Uterus (tissue), 4 donors: ENCODE measurements around the gene JMJD6. TPM values are rescaled to one million over a fixed set of nuclear protein-coding genes. Genes with fewer than 3 reads are reported as not detected.

ENCODE experiments used
- DNase-seq, 2 donors: peaks; one replicate each; pipeline ENCODE4 v3.0.0-alpha.2; 2019 to 2020
- H3K27ac ChIP-seq, 2 donors: fragments of 200-600 bp; sonication (generic); 1 replicate in 1 of 2; 2 replicates in 1 of 2; pipeline ENCODE4 v1.5.1; 2016 to 2018
- H3K27me3 ChIP-seq, 2 donors: fragments of 200-600 bp; sonication (generic); one replicate each; pipeline ENCODE4 v1.5.1; 2018 to 2019; ENCODE audit warnings: control low read depth in 1 of 2
- H3K36me3 ChIP-seq, 2 donors: fragments of 200-600 bp; sonication (generic); one replicate each; pipeline ENCODE4 v1.5.1; 2019; ENCODE audit warnings: control low read depth in 1 of 2
- H3K4me1 ChIP-seq, 2 donors: fragments of 200-600 bp; sonication (generic); one replicate each; pipeline ENCODE4 v1.5.1; 2018 to 2019; ENCODE audit warnings: control low read depth in 1 of 2
- H3K4me3 ChIP-seq, 2 donors: fragments of 200-600 bp; sonication (generic); 1 replicate in 1 of 2; 2 replicates in 1 of 2; pipeline ENCODE4 v1.5.1; 2018 to 2019; ENCODE audit warnings: mild to moderate bottlenecking in 1 of 2
- H3K9me3 ChIP-seq, 2 donors: fragments of 200-600 bp; sonication (generic); one replicate each; pipeline ENCODE4 v1.5.1; 2019; ENCODE audit warnings: control low read depth in 1 of 2
- CTCF ChIP-seq, 4 experiments: fragments of 200-600 bp in 2 of 4; fragments of 450-650 bp in 2 of 4; sonication (generic) in 2 of 4; IDR thresholded peaks; one replicate each; pipeline ENCODE4 v1.5.1; 2016 to 2019; ENCODE audit warnings: antibody characterized with exemption in 4 of 4, mild to moderate bottlenecking in 2 of 4, moderate library complexity in 1 of 4
- POLR2A ChIP-seq, 2 donors: fragments of 450-650 bp; IDR thresholded peaks; one replicate each; pipeline ENCODE4 v1.6.1; 2016; ENCODE audit warnings: antibody characterized with exemption in 2 of 2, mild to moderate bottlenecking in 1 of 2, moderate library complexity in 1 of 2
- intact Hi-C: fragments of 100-400 bp; cut with DNase I; formaldehyde crosslinking; loops from one replicate; pipeline ENCODE4 v1.15.1; 2023; ENCODE audit warnings: low total_unique reads
- total RNA-seq, 4 donors: library from RNA; depleted of rRNA in 3 of 4; stranded (reverse); fragments of >200 nt in 3 of 4; gene quantifications; one replicate each; pipeline versions ENCODE4 v1.1.0 to v1.2.4, GENCODE V29; 2014 to 2023
- donor health status: DM: yes; HTN: yes; CAD: no.

Gene JMJD6
- total RNA-seq, 4 donors from 2014 or later, result 5.9 to 40.8 (median 21.2) TPM

GRCh38 chr17:76672270-76672851 lies 54.0 kb downstream of the JMJD6 start:
- intact Hi-C loops, result no loop called here
- H3K4me1 ChIP-seq, result no peaks in the 10 kb centered on the region

GRCh38 chr17:76671912-76672262 lies 54.5 kb downstream of the JMJD6 start:
- Histone ChIP-seq H3K27me3 (no peaks in the 10 kb centered on the region), H3K9me3 (no peaks in the 10 kb centered on the region), H3K4me3 (peak overlapping the region; percentile 51 to 61), H3K27ac (peak overlapping the region; percentile 79 to 83), H3K36me3 (no peaks in the 10 kb centered on the region), H3K4me1 (no peaks in the 10 kb centered on the region)
- intact Hi-C loops, result no loop called here
- TF ChIP-seq CTCF (IDR thresholded peaks at IDR 0.05) (peak in 1 of 4 experiments; percentile 17), POLR2A (IDR thresholded peaks at IDR 0.05) (peak; percentile 10 to 64)
- no peak for DNase-seq

More at GRCh38 chr17:76672270-76672851, 54.0 kb downstream of the JMJD6 start:
- Histone ChIP-seq H3K4me3 (peak overlapping the region; percentile 51 to 61), H3K27ac (peak overlapping the region; percentile 79 to 83), H3K36me3 (no peaks in the 10 kb centered on the region), H3K9me3 (no peaks in the 10 kb centered on the region), H3K27me3 (no peaks in the 10 kb centered on the region)
- TF ChIP-seq CTCF (IDR thresholded peaks at IDR 0.05) (no peak), POLR2A (IDR thresholded peaks at IDR 0.05) (no peak)
- DNase-seq, result no peak

- TF ChIP-seq CTCF (IDR thresholded peaks at IDR 0.05), result peak in 1 of 4 experiments; percentile 23
- TF ChIP-seq POLR2A (IDR thresholded peaks at IDR 0.05), result peak in 1 of 2 donors; percentile 39
- DNase-seq, result peak; percentile 100
- intact Hi-C loops, result no loop called here
- Histone ChIP-seq H3K9me3 (no peaks in the 10 kb centered on the region), H3K4me3 (peak overlapping the region; percentile 51 to 61), H3K4me1 (no peaks in the 10 kb centered on the region), H3K27me3 (no peaks in the 10 kb centered on the region), H3K36me3 (no peaks in the 10 kb centered on the region), H3K27ac (peak overlapping the region; percentile 79 to 83)
Observed at GRCh38 chr17:76671123-76671911, 55.1 kb downstream of the JMJD6 start.

- Histone ChIP-seq H3K4me1 (no peaks in the 10 kb centered on the region), H3K27ac (peak overlapping the region in 1 of 2 donors; percentile 76), H3K36me3 (no peaks in the 10 kb centered on the region), H3K9me3 (no peaks in the 10 kb centered on the region), H3K27me3 (no peaks in the 10 kb centered on the region), H3K4me3 (no peak overlapping the region)
- no peak for DNase-seq
- intact Hi-C loops, result no loop called here
- TF ChIP-seq POLR2A (IDR thresholded peaks at IDR 0.05), result no peak
- no peak for TF ChIP-seq CTCF (IDR thresholded peaks at IDR 0.05)
Observed at GRCh38 chr17:76670718-76671122, 55.7 kb downstream of the JMJD6 start.

GRCh38 chr17:76670020-76670717 lies 56.2 kb downstream of the JMJD6 start:
- no peaks in the 10 kb centered on the region for H3K36me3 ChIP-seq
- H3K9me3 ChIP-seq, result no peaks in the 10 kb centered on the region
- H3K4me3 ChIP-seq, result no peak overlapping the region
- intact Hi-C loops, result no loop called here
- no peaks in the 10 kb centered on the region for H3K4me1 ChIP-seq
- no peak overlapping the region for H3K27ac ChIP-seq
- TF ChIP-seq CTCF (IDR thresholded peaks at IDR 0.05), result no peak
- no peak for TF ChIP-seq POLR2A (IDR thresholded peaks at IDR 0.05)
- no peak for DNase-seq
- no peaks in the 10 kb centered on the region for H3K27me3 ChIP-seq
